SK-N-SH treated with all-trans-retinoic acid at 6 μM for 48 hours (cell line): ENCODE measurements around the gene RPP38.

ENCODE experiments used
- ATAC-seq: fragments of 200-7000 bp; cut with Tn5 transposase; 3 replicates; pipeline ENCODE4 v1.9.1; 2020; ENCODE audit warnings: mild to moderate bottlenecking, moderate library complexity
- ARNTL ChIP-seq: fragments of 450-650 bp; formaldehyde crosslinking; IDR thresholded peaks from 2 replicates; pipeline ENCODE4 v1.5.0; 2020; ENCODE audit warnings: low read depth, mild to moderate bottlenecking, moderate library complexity, borderline replicate concordance
- CREB5 ChIP-seq: fragments of 250-450 bp; sonication (Bioruptor Pico); IDR thresholded peaks from 2 replicates; pipeline ENCODE4 v1.5.1; 2020; ENCODE audit warnings: low read depth, mild to moderate bottlenecking, moderate library complexity
- CSDC2 ChIP-seq: fragments of 250-450 bp; sonication (Bioruptor Pico); IDR thresholded peaks from 2 replicates; pipeline ENCODE4 v1.5.0; 2020; ENCODE audit warnings: mild to moderate bottlenecking, moderate library complexity
- CSRNP3 ChIP-seq: fragments of 250-450 bp; sonication (Bioruptor Pico); IDR thresholded peaks from 2 replicates; pipeline ENCODE4 v1.5.1; 2021; ENCODE audit warnings: mild to moderate bottlenecking, moderate library complexity
- ESRRG ChIP-seq: fragments of 250-450 bp; sonication (Bioruptor Pico); IDR thresholded peaks from 2 replicates; pipeline ENCODE4 v1.6.1; 2021; ENCODE audit warnings: mild to moderate bottlenecking
- GLIS3 ChIP-seq: fragments of 250-450 bp; sonication (Bioruptor Pico); IDR thresholded peaks from 2 replicates; pipeline ENCODE4 v1.5.0; 2020; ENCODE audit warnings: mild to moderate bottlenecking, moderate library complexity
- ISL1 ChIP-seq: fragments of 250-450 bp; sonication (Bioruptor Pico); IDR thresholded peaks from 2 replicates; pipeline ENCODE4 v2.1.2; 2022; ENCODE audit warnings: mild to moderate bottlenecking, moderate library complexity
- OSR1 ChIP-seq: fragments of 250-450 bp; sonication (Bioruptor Pico); IDR thresholded peaks from 2 replicates; pipeline ENCODE4 v1.8.0; 2022; ENCODE audit warnings: moderate library complexity, mild to moderate bottlenecking, inconsistent platforms
- PATZ1 ChIP-seq: fragments of 250-450 bp; sonication (Bioruptor Pico); IDR thresholded peaks from 2 replicates; pipeline ENCODE4 v1.8.0; 2020; ENCODE audit warnings: mild to moderate bottlenecking, moderate library complexity, borderline replicate concordance
- POU6F1 ChIP-seq: fragments of 250-450 bp; sonication (Bioruptor Pico); IDR thresholded peaks from 2 replicates; pipeline ENCODE4 v1.8.0; 2021; ENCODE audit warnings: low read depth, mild to moderate bottlenecking, moderate library complexity, borderline replicate concordance
- RARB ChIP-seq: fragments of 250-450 bp; sonication (Bioruptor Pico); IDR thresholded peaks from 2 replicates; pipeline ENCODE4 v1.8.0; 2021; ENCODE audit warnings: mild to moderate bottlenecking, moderate library complexity
- SNAI2 ChIP-seq: fragments of 250-450 bp; sonication (Bioruptor Pico); IDR thresholded peaks from 2 replicates; pipeline ENCODE4 v1.5.0; 2020; ENCODE audit warnings: mild to moderate bottlenecking, moderate library complexity
- TCF4 ChIP-seq: fragments of 250-450 bp; sonication (Bioruptor Pico); IDR thresholded peaks from 2 replicates; pipeline ENCODE4 v1.8.0; 2021; ENCODE audit warnings: mild to moderate bottlenecking, moderate library complexity, borderline replicate concordance
- TOX ChIP-seq: fragments of 250-450 bp; sonication (Bioruptor Pico); IDR thresholded peaks from 2 replicates; pipeline ENCODE4 v1.8.0; 2021; ENCODE audit warnings: mild to moderate bottlenecking, moderate library complexity, borderline replicate concordance
- TSHZ2 ChIP-seq: fragments of 250-450 bp; sonication (Bioruptor Pico); IDR thresholded peaks from 2 replicates; pipeline ENCODE4 v1.5.0; 2020; ENCODE audit warnings: mild to moderate bottlenecking, moderate library complexity
- ZC3H10 ChIP-seq: fragments of 250-450 bp; sonication (Bioruptor Pico); IDR thresholded peaks from 2 replicates; pipeline ENCODE4 v1.5.1; 2021; ENCODE audit warnings: mild to moderate bottlenecking, moderate library complexity
- ZFP3 ChIP-seq: fragments of 250-450 bp; sonication (Bioruptor Pico); IDR thresholded peaks from 2 replicates; pipeline ENCODE4 v1.5.0; 2020; ENCODE audit warnings: mild to moderate bottlenecking, moderate library complexity
- ZFP30 ChIP-seq: fragments of 450-650 bp; formaldehyde crosslinking; IDR thresholded peaks from 2 replicates; pipeline ENCODE4 v1.5.0; 2022; ENCODE audit warnings: mild to moderate bottlenecking, moderate library complexity
- ZNF565 ChIP-seq: fragments of 450-650 bp; formaldehyde crosslinking; conservative IDR thresholded peaks from 2 replicates; pipeline ENCODE4 v1.5.0; 2020; ENCODE audit warnings: low read depth, mild to moderate bottlenecking, moderate library complexity
- ZNF70 ChIP-seq: fragments of 450-650 bp; formaldehyde crosslinking; IDR thresholded peaks from 2 replicates; pipeline ENCODE4 v1.5.0; 2020; ENCODE audit warnings: mild to moderate bottlenecking, moderate library complexity
- ZNF8 ChIP-seq: fragments of 450-650 bp; formaldehyde crosslinking; IDR thresholded peaks from 2 replicates; pipeline ENCODE4 v1.5.0; 2020; ENCODE audit warnings: mild to moderate bottlenecking, moderate library complexity

The RPP38 gene

GRCh38 chr10:15072358-15072757 lies 24.8 kb upstream of the RPP38 start:
- TF ChIP-seq ZNF565 (no peak), ZFP3 (CRISPR knock-in tag) (no peak), TCF4 (CRISPR knock-in tag) (no peak), OSR1 (CRISPR knock-in tag) (no peak), PATZ1 (CRISPR knock-in tag) (no peak)
- ATAC-seq, result no peak

GRCh38 chr10:15075421-15075820 lies 21.7 kb upstream of the RPP38 start:
- TF ChIP-seq ISL1 (CRISPR knock-in tag), result no peak
- TF ChIP-seq RARB (CRISPR knock-in tag), result no peak
- no peak for TF ChIP-seq GLIS3 (CRISPR knock-in tag)
- no peak for TF ChIP-seq TOX (CRISPR knock-in tag)
- no peak for TF ChIP-seq ZC3H10 (CRISPR knock-in tag)
- no peak for ATAC-seq

GRCh38 chr10:15083674-15084501 lies 13.3 kb upstream of the RPP38 start:
- no peak for TF ChIP-seq RARB (CRISPR knock-in tag)
- no peak for TF ChIP-seq CREB5 (CRISPR knock-in tag)
- TF ChIP-seq PATZ1 (CRISPR knock-in tag), result no peak
- no peak for TF ChIP-seq ZNF8 (CRISPR knock-in tag)
- no peak for TF ChIP-seq ZNF565
- TF ChIP-seq POU6F1 (CRISPR knock-in tag), result no peak
- TF ChIP-seq TOX (CRISPR knock-in tag), result no peak
- no peak for TF ChIP-seq SNAI2
- TF ChIP-seq TSHZ2 (CRISPR knock-in tag), result no peak
- TF ChIP-seq CSDC2, result no peak
- no peak for TF ChIP-seq CSRNP3
- no peak for TF ChIP-seq ARNTL (CRISPR knock-in tag)
- no peak for TF ChIP-seq OSR1 (CRISPR knock-in tag)
- no peak for TF ChIP-seq ISL1 (CRISPR knock-in tag)
- TF ChIP-seq ZNF70 (CRISPR knock-in tag), result no peak
- TF ChIP-seq ZFP30 (CRISPR knock-in tag), result no peak
- TF ChIP-seq GLIS3 (CRISPR knock-in tag), result no peak
- TF ChIP-seq ZFP3 (CRISPR knock-in tag), result no peak
- TF ChIP-seq ESRRG (CRISPR knock-in tag), result no peak
- TF ChIP-seq, all 23 proteins: peak for 0
- no peak for ATAC-seq
